SIG-M5 treated with dmso at 0.1 percent for 504 hours (cell line): ENCODE measurements around the gene VAMP3.
"Not testable (repeated sequence)": the region's sequence is repeated elsewhere in the genome, so short reads cannot be mapped to it uniquely, and the experiment has no call there.

ENCODE experiments used
- DNase-seq: peaks from one replicate; lab custom pipeline; 2025; ENCODE audit not compliant: unreplicated experiment; lab: John Stamatoyannopoulos, UW

Gene VAMP3

DNA sequence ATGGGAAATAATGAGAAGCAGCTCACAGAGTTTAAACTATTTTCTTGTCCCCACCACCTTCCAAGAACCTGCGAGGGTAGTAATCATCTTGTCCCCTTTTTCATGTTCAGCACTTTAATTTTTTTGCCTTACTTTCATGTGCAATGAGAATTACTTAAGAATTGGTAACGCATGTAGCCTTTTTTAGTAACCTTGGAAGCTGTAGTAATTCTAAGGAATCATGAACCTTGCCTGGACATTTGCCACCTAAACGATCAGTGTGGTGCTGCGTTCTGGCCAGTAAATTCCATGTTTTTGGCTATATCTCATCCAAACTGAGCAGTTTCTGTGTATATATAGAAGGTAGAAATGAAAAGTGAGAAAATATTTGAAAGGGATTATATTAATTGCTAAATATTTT, 3.9 kb upstream of the VAMP3 start:
- DNase-seq = no peak

DNA sequence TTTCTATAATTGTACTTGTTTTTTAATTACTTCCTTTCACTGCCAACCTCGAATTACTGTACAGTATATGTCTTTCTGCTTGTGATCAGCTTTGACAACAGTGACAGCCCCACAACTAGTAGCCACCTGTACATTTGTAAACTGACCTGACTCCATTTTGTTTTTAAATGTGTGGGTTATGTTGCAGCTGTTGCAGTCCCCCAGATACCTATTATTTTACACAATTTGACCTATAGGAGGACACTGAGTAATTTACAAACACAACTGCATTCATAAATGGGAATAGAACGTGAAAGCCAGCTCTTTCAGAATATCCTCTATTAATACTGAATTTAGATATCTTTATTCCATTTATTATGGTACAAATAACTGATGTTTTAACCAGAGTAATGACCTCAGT, 2.5 kb upstream of the VAMP3 start:
- DNase-seq = no peak

DNA sequence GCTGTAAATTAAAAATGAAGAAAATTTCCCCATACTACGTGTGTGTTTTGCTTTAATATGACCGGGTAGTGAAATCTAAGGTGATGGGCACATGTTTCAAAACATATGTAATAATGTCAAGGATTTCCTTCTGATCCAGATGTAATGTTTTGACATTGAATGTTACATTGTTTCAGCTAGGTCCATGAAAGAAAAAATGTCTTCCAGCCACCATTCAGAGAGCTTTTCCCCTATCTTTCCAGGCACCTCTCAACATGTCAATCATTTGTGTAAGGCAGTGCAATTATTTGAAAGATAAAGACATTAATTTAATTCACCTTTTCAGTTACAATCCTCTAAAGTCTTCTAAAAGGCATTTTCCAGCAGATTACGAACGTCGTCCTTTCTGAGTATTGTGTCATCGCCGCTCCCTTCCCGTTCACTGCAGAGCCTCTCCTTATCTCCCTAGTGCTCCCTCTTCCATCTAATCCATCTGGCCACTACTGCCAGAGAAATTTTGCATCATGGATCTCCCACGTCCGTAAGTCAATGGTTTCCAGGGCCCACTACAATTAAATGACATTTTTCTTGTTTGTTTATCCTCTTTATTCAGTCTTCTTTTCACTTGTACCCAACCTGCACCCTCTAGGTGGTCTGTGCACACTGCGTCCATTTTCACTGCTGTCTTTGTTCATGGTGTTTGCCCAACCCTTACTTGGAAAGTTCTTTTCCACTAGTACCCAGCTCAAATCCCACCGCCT, 1.3 kb upstream of the VAMP3 start:
- DNase-seq = no peak

DNA sequence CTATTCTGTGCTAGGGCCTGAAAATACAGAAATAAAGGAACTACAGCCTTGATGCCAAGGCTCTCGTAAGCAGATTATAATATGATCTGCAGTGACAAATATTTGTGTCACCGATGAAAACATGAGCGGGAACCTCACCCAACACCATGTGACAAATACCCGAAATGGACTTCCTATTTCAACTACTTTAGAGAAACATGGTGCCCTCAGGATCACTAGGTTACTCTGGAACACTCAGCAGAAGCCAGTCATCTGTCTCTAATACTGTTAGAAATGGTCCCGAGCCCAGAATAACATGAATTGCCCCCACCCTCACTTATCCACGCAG, 463 bp upstream of the VAMP3 start:
- DNase-seq = no peak

DNA sequence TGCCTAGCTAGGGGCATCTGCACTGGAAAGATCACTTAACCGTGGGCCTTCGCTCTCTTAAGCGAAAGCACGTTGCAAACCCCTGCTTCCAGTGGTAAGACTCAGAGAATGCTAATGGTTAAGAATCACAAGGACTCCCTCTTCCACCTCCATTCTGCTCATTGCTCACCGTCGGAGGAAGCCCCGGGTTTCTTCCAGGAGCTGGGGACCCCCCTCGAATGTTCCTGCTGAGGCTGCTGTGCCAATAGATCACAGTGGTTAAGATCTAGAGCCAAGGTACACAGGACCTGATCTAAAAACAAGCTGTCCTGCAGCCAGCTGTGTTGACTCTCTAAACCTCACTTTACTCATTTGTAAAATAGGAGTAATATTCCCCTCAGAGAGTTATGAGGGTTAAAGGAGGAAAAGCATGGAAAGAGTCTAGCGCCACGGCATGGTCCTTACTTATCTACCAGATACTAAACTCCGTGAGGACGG, 765 bp downstream of the VAMP3 start:
- DNase-seq = no peak

DNA sequence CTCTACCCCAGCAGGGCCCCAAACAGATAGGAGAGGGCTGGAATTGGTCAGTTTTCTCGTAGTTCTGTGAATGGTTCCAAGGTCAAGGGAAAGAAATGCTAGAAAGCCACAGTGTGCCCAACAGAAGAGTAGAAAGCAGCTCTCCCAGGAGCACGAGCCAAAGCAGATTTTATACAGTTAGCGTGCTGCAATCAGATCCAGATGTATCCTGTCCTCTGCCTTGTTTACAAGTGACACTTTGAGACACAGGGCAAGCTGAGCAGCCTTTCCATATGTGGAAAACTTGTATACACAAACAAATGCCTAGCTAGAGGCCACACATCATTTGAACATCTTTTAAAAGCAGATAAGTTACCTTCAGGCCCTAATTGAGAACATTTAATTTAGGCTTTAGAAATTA, 6.5 kb downstream of the VAMP3 start:
- DNase-seq = no peak

DNA sequence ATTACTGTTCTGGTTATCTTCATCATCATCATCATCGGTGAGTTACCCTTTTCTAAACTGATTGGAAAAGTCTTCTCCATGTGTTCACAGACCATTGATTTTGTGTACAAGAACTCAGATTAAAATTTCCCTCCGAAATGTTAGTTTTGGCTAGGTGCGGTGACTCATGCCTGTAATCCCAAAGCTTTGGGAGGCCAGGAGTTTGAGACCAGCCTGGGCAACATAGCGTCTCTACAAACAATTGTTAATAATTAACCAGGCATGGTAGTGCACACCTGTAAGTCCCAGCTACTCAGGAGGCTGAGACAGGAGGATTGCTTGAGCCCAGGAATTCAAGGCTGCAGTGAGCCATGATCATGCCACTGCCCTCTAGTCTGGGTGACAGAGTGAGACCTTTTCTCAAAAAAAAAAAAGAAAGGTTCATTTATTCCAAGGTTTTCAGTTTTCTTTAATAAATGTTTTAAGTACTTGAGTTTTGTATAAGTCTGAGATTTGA, 7.1 kb downstream of the VAMP3 start:
- DNase-seq = no peak

DNA sequence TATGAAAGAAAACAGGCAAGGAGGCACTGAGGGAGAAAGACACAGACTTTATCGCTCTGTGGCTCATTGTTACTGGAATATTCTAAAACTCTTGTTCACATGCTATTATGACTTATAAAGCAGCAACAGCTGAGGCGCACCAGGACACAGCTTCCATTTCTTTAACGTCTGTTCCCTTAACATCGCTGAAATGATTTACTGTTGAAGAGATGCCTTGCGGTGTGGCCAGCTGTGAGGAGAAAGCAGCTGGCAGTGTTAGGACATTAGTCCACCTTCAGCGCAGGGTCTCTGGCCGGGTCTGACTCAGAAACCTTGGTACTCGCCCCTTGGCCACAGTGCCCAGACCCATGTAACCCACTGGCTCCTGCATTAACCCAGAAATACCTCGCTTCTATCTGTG, 9.9 kb downstream of the VAMP3 start:
- no peak for DNase-seq

DNA sequence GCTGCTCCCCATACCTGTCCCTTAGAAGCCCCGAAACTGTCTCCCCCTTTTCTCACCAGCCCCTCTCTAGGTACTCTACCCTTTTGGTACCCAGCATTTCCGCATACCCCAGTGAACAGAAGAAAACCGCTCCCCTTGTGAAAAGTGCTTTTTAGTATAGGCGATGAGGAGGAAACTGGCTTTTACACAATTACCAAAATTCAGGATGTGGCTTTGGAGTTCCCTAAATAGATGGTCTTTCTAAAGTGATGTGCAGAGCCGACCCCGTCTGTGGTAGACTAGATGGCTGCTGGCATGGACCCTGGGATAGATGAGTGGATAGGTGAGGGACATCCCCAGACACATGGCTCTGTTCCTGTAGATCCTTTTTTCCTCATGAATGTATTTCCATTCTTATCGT, 10.4 kb downstream of the VAMP3 start:
- peak; percentile 90 for DNase-seq

DNA sequence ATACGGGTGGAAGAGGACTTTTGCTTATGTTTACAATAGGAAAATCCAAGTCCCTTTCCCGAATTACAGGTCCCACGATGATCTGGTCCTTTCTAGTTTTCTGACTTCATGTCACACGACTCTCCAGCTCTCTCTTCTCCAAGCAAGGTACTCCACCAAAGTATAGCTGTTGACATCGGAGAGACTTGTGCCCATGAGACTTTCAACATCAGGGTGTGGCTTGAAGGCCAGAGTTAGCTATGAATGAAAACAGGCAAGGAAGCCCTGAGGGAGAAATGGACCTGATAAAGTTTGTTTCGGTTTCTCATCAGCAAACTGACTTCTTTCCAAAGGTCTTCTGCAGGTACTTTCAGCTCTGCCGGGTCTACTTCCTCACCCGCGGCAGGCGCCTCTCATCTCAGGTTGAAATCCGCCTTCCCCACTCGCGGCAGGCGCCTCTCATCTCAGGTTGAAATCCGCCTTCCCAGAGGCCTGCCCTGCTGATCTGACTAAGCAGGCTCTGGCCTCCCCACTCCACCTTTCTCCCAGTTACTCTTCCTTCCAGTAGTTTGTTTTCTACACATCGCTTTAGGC, 10.9 kb downstream of the VAMP3 start:
- peak; percentile 74 for DNase-seq

DNA sequence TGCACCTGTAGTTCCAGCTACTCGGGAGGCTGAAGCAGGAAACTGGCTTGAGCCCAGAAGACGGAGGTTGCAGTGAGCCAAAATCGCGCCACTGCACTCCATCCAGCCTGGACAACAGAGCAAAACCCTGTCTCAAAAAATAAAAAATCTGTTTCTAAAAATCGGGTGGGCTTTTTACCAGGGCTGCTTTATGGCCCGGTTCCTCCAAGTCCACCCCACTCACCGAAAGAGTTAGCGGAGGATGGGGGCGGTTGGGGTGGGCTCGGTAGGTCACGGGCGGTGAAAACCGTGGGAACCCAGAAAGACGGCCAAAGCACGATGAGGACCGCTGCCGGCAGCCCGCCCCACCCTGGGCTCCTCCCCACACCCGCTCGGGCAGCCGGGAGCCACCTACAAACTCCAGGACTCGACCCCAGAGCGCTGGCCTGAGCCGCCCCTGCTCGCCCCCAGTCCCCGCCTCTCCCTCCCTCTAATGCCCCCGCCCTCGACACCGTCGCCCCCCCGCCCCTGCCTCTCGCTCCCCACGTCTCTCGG, 12.1 kb downstream of the VAMP3 start:
- no peak for DNase-seq

DNA sequence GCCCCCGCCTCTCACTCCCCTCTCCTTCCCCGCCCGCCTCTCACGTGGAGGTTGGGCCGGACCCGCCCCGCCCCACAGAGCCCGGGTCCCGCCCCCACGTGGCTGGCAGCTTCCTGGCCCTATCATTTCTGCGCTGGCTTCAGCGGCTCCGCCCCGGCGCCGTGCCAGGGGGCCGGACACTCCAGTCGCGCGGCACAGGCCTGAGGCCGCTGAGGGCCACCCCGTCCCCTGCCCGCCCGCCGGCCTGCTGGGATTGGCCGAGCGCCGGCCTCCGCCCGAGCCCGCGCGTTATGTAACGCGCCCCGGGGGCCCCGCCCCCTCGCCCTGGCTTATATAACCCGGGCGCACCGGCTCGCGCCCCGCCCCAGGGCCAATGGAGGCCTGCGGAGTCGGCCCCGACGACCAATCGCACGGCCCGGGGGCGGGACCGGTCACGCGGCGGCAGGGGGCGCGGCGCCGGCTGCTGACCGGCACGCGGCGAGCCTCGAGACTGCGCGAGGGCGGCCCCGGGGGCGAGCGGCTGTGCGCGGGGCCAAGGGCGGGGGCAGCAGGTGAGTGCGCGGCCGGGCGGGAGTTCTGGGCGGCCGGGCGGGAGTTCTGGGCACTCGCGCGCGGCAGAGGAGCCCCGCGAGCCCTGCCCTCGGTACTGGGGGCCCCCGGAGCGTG, 12.9 kb downstream of the VAMP3 start, which contains the start of gene PER3:
Gene PER3 (plus strand): TSS at position 466 of the 666 bp plus-strand sequence. CDS start 587 bp downstream, outside the sequence.
- DNase-seq = peak; percentile 77

DNA sequence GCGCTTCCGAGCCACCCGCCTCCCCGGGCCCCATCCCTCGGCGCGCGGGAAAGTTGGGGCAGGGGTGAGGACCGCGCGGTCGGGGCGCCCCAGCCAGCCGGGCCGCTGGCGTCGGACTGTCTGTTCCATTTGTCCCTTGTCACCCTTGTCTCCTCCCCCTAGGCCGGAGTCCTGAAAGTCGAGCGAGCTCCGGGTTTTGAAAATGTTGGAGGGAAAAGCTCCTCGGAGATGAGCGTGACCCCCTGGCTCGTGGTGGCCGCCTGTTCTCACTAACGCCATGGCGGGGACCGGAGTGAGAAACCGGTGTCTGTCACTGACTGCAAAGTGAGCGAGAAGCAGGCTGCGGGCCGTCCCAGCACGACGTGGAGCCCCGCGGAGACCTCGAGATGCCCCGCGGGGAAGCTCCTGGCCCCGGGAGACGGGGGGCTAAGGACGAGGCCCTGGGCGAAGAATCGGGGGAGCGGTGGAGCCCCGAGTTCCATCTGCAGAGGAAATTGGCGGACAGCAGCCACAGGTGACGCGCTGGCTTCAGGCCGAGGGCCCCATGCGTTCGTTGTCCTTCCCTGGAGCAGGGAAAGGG, 13.5 kb downstream of the VAMP3 start:
- DNase-seq = no peak

DNA sequence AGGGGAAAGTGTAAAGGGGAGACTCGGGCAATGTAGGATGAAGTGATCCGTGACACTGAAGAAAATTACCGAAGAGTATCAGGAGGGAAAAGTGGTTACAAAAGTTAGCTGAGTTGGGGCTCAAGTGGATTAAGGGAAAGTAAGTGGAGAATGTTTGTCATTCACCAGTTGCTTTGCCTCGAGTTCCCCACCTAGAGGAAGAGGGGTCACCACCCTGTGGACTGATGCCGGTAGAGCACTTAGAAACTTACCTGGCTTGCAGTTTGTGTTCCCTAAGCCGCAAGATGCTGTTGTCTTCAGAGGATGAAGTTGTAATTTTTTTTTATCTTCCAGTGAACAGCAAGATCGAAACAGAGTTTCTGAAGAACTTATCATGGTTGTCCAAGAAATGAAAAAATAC, 14.0 kb downstream of the VAMP3 start:
- no peak for DNase-seq

DNA sequence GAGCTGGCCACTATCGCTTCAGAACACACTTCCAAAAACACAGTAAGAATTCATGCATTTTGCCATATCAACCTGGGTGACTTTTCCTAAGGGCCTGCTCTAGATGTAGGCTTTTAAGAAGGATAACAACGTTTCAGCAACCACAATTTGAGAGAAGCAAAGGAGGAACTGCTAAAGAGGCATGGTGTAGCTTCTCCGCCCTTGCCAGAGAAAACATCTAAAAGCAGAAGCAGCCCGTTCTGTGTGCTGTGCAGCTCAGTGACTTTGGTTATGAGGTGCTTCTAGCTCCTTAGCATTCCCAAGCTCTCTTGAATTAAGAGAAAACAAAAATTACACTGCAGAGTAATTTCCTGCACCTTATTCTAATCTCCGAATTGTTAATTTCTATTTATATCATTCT, 15.7 kb downstream of the VAMP3 start:
- DNase-seq = peak; percentile 58

DNA sequence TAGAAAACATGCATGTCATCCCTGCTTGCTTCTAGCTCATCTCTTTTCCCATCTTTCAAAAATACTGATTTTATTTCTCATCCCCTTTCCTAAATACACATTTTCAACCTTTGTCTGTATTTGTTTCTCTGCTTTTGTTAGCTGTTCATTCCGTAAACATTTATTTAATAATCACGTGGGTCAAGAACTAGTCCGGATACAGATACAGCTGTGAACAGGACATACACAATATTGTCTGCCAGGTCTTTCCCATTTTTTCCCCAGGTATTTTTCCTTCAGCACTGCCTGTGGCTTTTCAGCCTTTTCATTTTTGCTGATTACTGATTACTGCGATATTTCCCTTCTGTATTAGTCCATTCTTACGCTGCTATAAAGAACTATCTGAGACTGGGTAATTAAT, 18.7 kb downstream of the VAMP3 start:
- DNase-seq = no peak

DNA sequence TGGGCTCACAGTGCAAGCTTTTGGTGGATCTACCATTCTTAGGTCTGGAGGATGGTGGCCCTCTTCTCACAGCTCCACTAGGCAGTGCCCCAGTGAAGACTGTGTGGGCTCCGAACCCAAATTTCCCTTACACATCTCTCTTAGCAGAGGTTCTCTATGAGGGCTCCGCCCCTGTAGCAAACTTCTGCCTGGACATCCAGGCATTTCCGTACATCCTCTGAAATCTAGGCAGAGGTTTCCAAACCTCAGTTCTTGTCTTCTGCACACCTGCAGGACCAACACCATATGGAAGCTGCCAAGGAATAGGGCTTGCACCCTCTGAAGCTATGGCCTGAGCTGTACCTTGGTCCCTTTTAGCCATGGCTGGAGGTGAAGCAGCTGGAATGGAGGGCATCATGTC, 19.9 kb downstream of the VAMP3 start:
- DNase-seq = not testable (repeated sequence)

DNA sequence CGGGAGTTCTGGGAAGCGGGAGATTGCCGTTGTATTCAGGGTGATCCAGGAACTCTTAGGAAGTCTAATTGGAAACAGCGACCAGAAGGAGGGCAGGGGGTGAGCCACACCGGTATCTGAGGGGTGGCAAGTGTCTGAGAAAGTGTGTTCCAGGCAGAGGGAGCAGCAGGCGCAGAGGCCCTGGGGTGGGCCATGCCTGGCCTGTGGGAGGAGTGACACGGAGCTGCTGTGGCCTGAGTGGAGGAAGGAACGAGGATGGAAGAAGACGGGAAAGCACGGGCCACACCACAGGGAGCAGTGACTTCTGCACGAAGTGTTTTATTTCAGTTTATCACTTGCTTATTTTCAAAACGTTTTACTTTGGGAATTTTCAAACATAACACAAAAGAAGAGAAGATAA, 24.3 kb downstream of the VAMP3 start:
- DNase-seq = no peak

DNA sequence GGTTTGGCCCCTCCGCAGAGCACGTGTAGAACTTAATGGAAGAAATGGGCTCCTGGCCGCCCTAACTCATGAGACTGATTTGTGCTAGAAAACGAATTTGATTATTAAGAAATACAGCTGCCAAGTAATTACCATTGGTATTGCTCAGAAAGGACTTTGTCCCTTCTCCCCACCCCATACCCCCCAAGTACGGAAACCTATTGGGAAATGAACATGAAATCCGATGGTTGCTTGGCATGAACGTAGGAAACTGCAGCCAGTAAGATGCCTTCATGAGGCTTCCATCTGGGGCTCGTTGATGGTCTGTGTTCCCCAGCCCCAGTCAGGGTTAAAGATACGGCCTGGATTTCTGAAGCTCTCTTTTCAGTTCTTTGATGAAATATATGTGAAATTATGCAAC, 34.4 kb downstream of the VAMP3 start:
- DNase-seq = no peak

DNA sequence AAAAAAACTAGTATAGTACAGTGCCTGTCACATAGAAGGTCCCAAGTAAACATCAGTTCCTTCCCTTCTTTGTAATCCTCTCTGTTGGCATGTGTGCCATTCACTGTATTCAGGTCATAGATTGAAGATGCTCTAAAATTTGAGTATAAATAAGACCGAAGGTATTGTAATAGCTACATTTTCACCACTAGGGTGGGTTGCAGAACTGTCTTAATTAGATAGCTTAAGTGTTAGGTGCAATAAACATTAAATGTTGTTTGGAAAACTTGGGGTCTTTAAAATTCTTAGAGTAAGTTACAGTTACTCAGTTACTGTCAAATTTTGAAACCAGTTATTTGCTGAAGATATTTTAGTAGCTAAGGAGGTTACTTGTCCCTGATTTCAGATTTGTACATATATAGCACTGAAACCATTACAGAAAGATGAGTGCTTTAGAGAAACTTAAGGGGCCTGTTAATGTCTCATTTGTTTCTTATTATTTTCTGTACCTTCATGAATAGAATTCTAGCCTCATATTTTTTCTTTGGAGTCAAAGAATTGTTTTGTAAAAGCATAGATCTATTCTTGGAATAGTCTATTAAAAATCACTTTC, 37.3 kb downstream of the VAMP3 start:
- peak; percentile 36 for DNase-seq

DNA sequence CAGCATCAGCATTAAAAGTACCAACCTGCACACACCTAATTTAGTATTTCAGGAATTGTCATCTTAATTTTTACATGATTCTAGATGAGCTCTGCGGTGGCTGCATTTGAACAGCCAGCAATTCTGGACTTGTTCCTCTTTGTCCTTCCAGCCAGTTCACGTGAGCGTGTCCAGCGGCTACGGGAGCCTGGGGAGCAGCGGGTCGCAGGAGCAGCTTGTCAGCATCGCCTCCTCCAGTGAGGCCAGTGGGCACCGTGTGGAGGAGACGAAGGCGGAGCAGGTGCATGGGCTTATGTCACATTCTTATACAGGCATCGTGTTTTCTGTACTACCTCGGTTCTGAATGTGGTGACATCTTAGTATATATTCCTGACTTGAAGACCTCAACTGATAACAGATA, 38.6 kb downstream of the VAMP3 start:
- DNase-seq = no peak
